Measurements from ENCODE around the gene EBP. TPM values are rescaled to one million over a fixed set of nuclear protein-coding genes. Genes with fewer than 3 reads are reported as not detected.

EBP gene
- total and polyA plus RNA-seq, 9 of the 15 experiments (the other 6 are each of a cell fraction or from before 2014, with no cell fraction given), result 228 to 987 (median 274) TPM

DNA sequence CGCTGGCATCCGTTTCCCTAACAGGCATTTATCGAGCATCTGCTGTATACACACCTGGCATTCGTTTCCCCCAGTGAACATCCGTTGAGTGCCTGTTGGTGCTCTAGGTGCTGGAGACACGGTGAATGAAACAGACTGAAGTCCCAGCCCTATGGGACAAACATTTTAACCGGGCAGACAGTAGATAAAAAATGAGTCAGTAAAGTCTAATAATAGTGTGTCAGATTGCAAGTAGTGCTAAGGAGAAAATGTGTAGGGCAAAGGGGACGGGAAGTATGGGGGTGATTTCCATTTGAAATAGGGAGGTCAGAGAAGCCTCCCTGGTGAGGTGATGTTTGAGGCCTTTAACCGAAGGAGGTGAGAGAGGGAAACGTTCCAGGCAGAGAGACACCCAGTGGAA is 5.3 kb upstream of the EBP start:
- POLR2A ChIA-PET, result interaction anchor here (1.1 kb wide), 1 partner anchor 11 kb away, joined by 3 read pairs; no protein-coding TSS in a partner anchor
- in situ Hi-C loops (cut with MboI) (no loop called here), intact Hi-C loops (cut with micrococcal nuclease) (no loop called here)
- Histone ChIP-seq H3K9me1 (ENCODE audit: control insufficient read depth, insufficient read depth, low read length) (peaks cover 4% of the 10 kb centered on the region), H3K9ac (ENCODE audit: insufficient read depth in 1 of 2, low read depth in 2 of 2, low read length in 2 of 2) (no peak overlapping the region), H3K79me2 (ENCODE audit: control insufficient read depth, insufficient read depth, low read length) (no peaks in the 10 kb centered on the region), H3K36me3 (ENCODE audit: control insufficient read depth, insufficient read depth, low read length) (no peaks in the 10 kb centered on the region; the same call in 2 of the 3 replicates), H3K9me3 (replicated peaks; ENCODE audit: control insufficient read depth, insufficient read depth, low read depth, low read length) (no peaks in the 10 kb centered on the region), H3K27ac (ENCODE audit: extremely low read depth, low read depth, low read length) (no peak overlapping the region), H3K4me2 (ENCODE audit: insufficient read depth, low read length) (no peak overlapping the region), H3K4me3 (no peak overlapping the region), H2AFZ (ENCODE audit: low read depth, low read length) (no peak overlapping the region), H3K4me1 (replicated peaks in 1 of 2; ENCODE audit: control insufficient read depth in 2 of 2, insufficient read depth in 2 of 2, low read length in 2 of 2) (peaks cover 18 to 29% of the 10 kb centered on the region in 2 experiments; a peak in 4 of 5 replicates), H4K20me1 (replicated peaks; ENCODE audit: control insufficient read depth, insufficient read depth, low read length) (no peaks in the 10 kb centered on the region), H3K27me3 (ENCODE audit: control insufficient read depth in 2 of 2, insufficient read depth in 2 of 2, low read length in 2 of 2) (no peaks in the 10 kb centered on the region)
- ATAC-seq (no peak), FAIRE-seq (no peak), DNase-seq (ENCODE audit: extremely low read depth in 1 of 4, low spot score in 3 of 4) (no peak)
- CTCF ChIA-PET (ENCODE audit: low intra/inter-chr PET ratio), result no interaction called here
- 49% methylated on average over 10 of the region's 10 CpGs for WGBS (ENCODE audit: insufficient coverage, low coverage, missing lambda C conversion rate)
- no TSS peak for BruUV-seq (replicated peaks)
- TF ChIP-seq NCOR1 (IDR thresholded peaks at IDR 0.05) (no peak), XRCC3 (IDR thresholded peaks at IDR 0.05) (no peak), ARID2 (IDR thresholded peaks at IDR 0.05) (no peak), POLR2H (tag; IDR thresholded peaks at IDR 0.05; ENCODE audit: low read depth) (no peak), SMAD1 (IDR thresholded peaks at IDR 0.05; ENCODE audit: low read depth, low read length, partially characterized antibody) (no peak), MEF2D (tag; conservative IDR thresholded peaks at IDR 0.05; ENCODE audit: low read depth) (no peak), MCM7 (IDR thresholded peaks at IDR 0.05) (no peak), ZNF561 (CRISPR knock-in tag; conservative IDR thresholded peaks at IDR 0.05) (no peak), GMEB1 (CRISPR knock-in tag; IDR thresholded peaks at IDR 0.05) (no peak), TRIM25 (IDR thresholded peaks at IDR 0.05; ENCODE audit: borderline replicate concordance) (no peak)
- TF ChIP-seq, protein P1, sequence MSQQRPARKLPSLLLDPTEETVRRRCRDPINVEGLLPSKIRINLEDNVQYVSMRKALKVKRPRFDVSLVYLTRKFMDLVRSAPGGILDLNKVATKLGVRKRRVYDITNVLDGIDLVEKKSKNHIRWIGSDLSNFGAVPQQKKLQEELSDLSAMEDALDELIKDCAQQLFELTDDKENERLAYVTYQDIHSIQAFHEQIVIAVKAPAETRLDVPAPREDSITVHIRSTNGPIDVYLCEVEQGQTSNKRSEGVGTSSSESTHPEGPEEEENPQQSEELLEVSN (IDR thresholded peaks at IDR 0.05; ENCODE audit: borderline replicate concordance in 1 of 2, extremely low read depth in 1 of 2, insufficient read depth in 1 of 2, insufficient read length in 1 of 2, low read depth in 1 of 2, low read length in 1 of 2, poor library complexity in 1 of 2, severe bottlenecking in 1 of 2), result no peak
- TF ChIP-seq, protein P2, sequence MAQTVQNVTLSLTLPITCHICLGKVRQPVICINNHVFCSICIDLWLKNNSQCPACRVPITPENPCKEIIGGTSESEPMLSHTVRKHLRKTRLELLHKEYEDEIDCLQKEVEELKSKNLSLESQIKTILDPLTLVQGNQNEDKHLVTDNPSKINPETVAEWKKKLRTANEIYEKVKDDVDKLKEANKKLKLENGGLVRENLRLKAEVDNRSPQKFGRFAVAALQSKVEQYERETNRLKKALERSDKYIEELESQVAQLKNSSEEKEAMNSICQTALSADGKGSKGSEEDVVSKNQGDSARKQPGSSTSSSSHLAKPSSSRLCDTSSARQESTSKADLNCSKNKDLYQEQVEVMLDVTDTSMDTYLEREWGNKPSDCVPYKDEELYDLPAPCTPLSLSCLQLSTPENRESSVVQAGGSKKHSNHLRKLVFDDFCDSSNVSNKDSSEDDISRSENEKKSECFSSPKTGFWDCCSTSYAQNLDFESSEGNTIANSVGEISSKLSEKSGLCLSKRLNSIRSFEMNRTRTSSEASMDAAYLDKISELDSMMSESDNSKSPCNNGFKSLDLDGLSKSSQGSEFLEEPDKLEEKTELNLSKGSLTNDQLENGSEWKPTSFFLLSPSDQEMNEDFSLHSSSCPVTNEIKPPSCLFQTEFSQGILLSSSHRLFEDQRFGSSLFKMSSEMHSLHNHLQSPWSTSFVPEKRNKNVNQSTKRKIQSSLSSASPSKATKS (CRISPR knock-in tag; IDR thresholded peaks at IDR 0.05), result no peak
- TF ChIP-seq, protein P3, sequence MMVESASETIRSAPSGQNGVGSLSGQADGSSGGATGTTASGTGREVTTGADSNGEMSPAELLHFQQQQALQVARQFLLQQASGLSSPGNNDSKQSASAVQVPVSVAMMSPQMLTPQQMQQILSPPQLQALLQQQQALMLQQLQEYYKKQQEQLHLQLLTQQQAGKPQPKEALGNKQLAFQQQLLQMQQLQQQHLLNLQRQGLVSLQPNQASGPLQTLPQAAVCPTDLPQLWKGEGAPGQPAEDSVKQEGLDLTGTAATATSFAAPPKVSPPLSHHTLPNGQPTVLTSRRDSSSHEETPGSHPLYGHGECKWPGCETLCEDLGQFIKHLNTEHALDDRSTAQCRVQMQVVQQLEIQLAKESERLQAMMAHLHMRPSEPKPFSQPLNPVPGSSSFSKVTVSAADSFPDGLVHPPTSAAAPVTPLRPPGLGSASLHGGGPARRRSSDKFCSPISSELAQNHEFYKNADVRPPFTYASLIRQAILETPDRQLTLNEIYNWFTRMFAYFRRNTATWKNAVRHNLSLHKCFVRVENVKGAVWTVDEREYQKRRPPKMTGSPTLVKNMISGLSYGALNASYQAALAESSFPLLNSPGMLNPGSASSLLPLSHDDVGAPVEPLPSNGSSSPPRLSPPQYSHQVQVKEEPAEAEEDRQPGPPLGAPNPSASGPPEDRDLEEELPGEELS (CRISPR knock-in tag; IDR thresholded peaks at IDR 0.05; ENCODE audit: borderline replicate concordance), result no peak
